Activated gamma-delta T cell treated with anti-CD3 and anti-CD28 coated beads, Interleukin-2, amount 50 U/mL, for 16 hours (primary cell): Measurements from ENCODE around the gene FAM149A.

Source experiments
- DNase-seq: peaks from one replicate; pipeline ENCODE4 v3.0.0-alpha.2; 2020; ENCODE audit warnings: low read depth

FAM149A gene

DNA sequence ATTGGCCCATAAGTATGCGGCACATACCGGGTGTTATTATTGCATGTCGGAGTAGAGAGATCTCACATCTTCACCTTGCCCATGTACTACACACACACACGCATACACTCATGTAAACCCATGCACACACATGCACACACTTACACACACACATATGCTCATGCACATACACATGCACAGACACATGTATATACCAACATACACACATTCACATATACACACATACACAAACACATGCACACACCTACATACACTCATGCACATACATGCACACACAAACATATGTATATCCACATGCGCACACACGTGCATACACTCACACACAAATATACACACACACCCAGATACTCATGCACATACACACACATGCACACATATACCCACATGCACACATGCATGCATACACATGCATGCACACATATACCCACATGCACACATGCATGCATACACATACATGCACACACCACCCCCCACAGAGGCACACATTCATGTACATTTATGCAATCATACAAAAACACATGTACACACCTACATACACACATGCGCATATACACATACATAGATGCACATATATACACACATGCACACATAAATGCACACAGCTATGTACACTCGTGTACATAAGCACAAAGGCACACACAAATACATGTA, 98.1 kb downstream of the FAM149A start:
- no peak for DNase-seq

- DNase-seq = no peak
Observed at GRCh38 chr4:186203406-186203805, 98.9 kb downstream of the FAM149A start.

- no peak for DNase-seq
Observed at GRCh38 chr4:186204103-186204559, 99.6 kb downstream of the FAM149A start.

DNA sequence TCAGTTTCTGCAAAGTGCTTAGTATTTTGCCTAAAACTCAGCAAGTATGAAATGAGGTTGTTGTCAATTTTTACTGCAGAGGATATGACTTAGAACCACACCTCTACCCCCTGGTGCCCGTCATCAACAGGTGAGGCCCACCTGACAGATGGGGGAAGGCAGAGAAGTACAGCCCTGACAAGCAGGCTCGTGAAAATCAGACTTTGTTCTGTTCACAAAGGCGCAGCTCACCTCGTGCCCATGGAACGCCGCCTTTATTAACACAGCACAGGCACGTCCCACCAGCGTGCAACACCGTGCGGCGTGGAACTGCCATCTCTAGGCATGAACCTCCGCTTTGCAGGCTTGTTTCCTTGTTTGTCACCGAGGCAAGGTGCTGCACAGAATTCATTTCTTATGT, 100.2 kb downstream of the FAM149A start:
- no peak for DNase-seq

GRCh38 chr4:186205156-186205555, 100.7 kb downstream of the FAM149A start:
- no peak for DNase-seq

DNA sequence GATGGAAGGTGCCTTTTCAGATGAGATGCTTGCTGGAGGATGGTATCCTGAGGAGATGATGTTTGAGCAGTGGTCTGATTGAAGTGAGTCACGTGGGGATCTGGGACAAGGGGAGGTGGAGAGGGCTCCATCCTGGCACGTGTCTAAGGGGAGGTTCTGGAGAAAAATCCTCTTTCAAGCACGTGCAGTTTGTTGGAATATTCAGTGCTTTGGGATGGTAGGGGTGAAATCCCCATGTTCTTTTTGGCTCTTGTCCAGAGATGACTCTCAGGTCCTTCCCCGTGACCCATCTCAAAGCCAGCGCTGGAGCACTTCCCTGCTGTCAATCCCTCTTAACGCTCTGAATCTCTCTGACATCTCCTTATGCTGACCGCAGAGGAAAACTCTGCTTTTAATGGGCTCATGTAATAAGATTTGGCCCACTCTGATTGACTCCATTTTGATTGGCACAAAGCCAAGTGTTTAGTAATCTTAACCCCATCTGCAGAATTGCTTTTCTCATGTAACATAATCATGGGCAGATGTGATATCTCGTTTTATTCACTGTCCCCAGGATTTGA, 112.0 kb downstream of the FAM149A start:
- DNase-seq = no peak

DNA sequence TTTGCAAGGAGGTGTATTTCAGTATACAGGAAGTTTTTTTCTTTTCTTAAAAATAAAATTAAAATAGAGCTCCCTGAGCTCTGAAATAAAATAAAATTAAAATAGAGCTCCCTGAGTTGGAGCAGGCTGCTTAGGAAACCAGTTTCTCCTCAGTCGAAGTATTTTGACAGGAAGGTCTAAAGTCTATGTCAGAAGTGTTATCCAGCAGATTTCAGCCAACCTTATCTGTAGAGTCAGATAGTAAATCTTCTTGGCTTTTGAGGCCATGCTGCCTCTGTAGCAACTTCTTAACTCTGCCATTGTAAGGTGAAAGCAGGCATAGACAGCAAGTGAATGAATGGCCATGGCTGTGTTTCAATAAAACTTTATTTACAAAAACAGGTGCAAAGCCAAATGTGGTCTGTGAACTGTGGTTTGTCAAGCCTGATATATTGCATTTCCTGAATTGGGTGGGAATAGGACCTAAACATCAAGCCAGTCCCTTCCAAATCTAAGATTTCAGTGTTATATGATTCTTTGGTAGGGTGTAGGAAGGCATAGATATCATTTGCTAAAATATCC, 113.3 kb downstream of the FAM149A start:
- DNase-seq = no peak

GRCh38 chr4:186221624-186222023, 117.1 kb downstream of the FAM149A start:
- DNase-seq = no peak
